K562 (cell line): ENCODE measurements around the gene RASGRP4.

Source experiments
- FOSL1 ChIP-seq: fragments of 200-800 bp; sonication (Bioruptor generic); conservative IDR thresholded peaks from 2 replicates; pipeline ENCODE4 v1.6.1; 2016; ENCODE audit warnings: missing genetic modification characterization, missing compliant biosample characterization
- NCOA1 ChIP-seq: fragments of 450-650 bp; IDR thresholded peaks from 2 replicates; pipeline ENCODE4 v1.6.1; 2016; ENCODE audit warnings: low read depth

GRCh38 chr19:38377052-38377451 is 49.0 kb downstream of the RASGRP4 start:
- TF ChIP-seq NCOA1 (no peak), FOSL1 (no peak)
